OCI-LY7 (cell line): ENCODE data around the gene PMIS2.
"Not testable (repeated sequence)": the region's sequence is repeated elsewhere in the genome, so short reads cannot be mapped to it uniquely, and the experiment has no call there.

ENCODE experiments used
- EZH2phosphoT487 ChIP-seq: fragments of 200-600 bp; sonication (generic); IDR thresholded peaks from 2 replicates; pipeline ENCODE4 v1.6.1; 2018; ENCODE audit warnings: low read depth, borderline replicate concordance, mild to moderate bottlenecking, mixed run types, antibody characterized with exemption, low read length, moderate library complexity, mixed read lengths
- TF ChIP-seq, protein P1 (sequence below): fragments of 200-600 bp; sonication (generic); conservative IDR thresholded peaks from 2 replicates; pipeline ENCODE4 v1.5.1; 2014; ENCODE audit warnings: mild to moderate bottlenecking, antibody characterized with exemption, low read length, moderate library complexity, mixed read lengths

GRCh38 chr19:35607170-35607569, 21.2 kb downstream of the PMIS2 start:
- TF ChIP-seq, protein P1, sequence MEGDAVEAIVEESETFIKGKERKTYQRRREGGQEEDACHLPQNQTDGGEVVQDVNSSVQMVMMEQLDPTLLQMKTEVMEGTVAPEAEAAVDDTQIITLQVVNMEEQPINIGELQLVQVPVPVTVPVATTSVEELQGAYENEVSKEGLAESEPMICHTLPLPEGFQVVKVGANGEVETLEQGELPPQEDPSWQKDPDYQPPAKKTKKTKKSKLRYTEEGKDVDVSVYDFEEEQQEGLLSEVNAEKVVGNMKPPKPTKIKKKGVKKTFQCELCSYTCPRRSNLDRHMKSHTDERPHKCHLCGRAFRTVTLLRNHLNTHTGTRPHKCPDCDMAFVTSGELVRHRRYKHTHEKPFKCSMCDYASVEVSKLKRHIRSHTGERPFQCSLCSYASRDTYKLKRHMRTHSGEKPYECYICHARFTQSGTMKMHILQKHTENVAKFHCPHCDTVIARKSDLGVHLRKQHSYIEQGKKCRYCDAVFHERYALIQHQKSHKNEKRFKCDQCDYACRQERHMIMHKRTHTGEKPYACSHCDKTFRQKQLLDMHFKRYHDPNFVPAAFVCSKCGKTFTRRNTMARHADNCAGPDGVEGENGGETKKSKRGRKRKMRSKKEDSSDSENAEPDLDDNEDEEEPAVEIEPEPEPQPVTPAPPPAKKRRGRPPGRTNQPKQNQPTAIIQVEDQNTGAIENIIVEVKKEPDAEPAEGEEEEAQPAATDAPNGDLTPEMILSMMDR: not testable (repeated sequence)
- not testable (repeated sequence) for TF ChIP-seq EZH2phosphoT487
